ENCODE data around the gene UTS2R.
"Not testable (repeated sequence)": the region's sequence is repeated elsewhere in the genome, so short reads cannot be mapped to it uniquely, and the experiment has no call there.

The UTS2R gene

GRCh38 chr17:82375359-82376041 lies 3.9 kb downstream of the UTS2R start:
- DNase-seq (ENCODE audit: low spot score): no peak

- DNase-seq (ENCODE audit: low spot score): no peak
Observed at GRCh38 chr17:82376042-82376730, 4.6 kb downstream of the UTS2R start.

- DNase-seq (ENCODE audit: low spot score): not testable (repeated sequence)
Observed at GRCh38 chr17:82377294-82377693, 5.7 kb downstream of the UTS2R start.

- DNase-seq (ENCODE audit: low spot score): no peak
Observed at GRCh38 chr17:82377924-82378740, 6.6 kb downstream of the UTS2R start.

GRCh38 chr17:82378741-82379021 lies 7.1 kb downstream of the UTS2R start:
- DNase-seq (ENCODE audit: low spot score): no peak

GRCh38 chr17:82380860-82381702 lies 9.5 kb downstream of the UTS2R start:
- DNase-seq (ENCODE audit: low spot score): no peak

GRCh38 chr17:82381703-82382009 lies 10.1 kb downstream of the UTS2R start:
- not testable (repeated sequence) for DNase-seq (ENCODE audit: low spot score)

GRCh38 chr17:82382220-82382932 lies 10.8 kb downstream of the UTS2R start:
- not testable (repeated sequence) for DNase-seq (ENCODE audit: low spot score)

GRCh38 chr17:82382933-82383255 lies 11.3 kb downstream of the UTS2R start:
- no peak for DNase-seq (ENCODE audit: low spot score)

GRCh38 chr17:82383411-82383810 lies 11.8 kb downstream of the UTS2R start:
- DNase-seq (ENCODE audit: low spot score): no peak

GRCh38 chr17:82384051-82384729 lies 12.6 kb downstream of the UTS2R start:
- DNase-seq (ENCODE audit: low spot score): no peak

- no peak for DNase-seq (ENCODE audit: low spot score)
Observed at GRCh38 chr17:82384730-82385481, 13.3 kb downstream of the UTS2R start.

- DNase-seq (ENCODE audit: low spot score): no peak
Observed at GRCh38 chr17:82385559-82386254, 14.1 kb downstream of the UTS2R start.

- DNase-seq (ENCODE audit: low spot score): no peak
Observed at GRCh38 chr17:82386255-82386831, 14.8 kb downstream of the UTS2R start.

GRCh38 chr17:82386881-82387704 lies 15.5 kb downstream of the UTS2R start:
- DNase-seq (ENCODE audit: low spot score): no peak

- DNase-seq (ENCODE audit: low spot score): no peak
Observed at GRCh38 chr17:82387705-82388106, 16.1 kb downstream of the UTS2R start.

GRCh38 chr17:82388223-82388921 lies 16.8 kb downstream of the UTS2R start:
- no peak for DNase-seq (ENCODE audit: low spot score)

GRCh38 chr17:82388922-82389283 lies 17.3 kb downstream of the UTS2R start:
- DNase-seq (ENCODE audit: low spot score): no peak
